ENCODE measurements around the gene FAM184B. TPM values are rescaled to one million over a fixed set of nuclear protein-coding genes. Genes with fewer than 3 reads are reported as not detected.

The FAM184B gene
- total RNA-seq, 4 donors from 2014 or later, result not detected

- TF ChIP-seq, protein P1, sequence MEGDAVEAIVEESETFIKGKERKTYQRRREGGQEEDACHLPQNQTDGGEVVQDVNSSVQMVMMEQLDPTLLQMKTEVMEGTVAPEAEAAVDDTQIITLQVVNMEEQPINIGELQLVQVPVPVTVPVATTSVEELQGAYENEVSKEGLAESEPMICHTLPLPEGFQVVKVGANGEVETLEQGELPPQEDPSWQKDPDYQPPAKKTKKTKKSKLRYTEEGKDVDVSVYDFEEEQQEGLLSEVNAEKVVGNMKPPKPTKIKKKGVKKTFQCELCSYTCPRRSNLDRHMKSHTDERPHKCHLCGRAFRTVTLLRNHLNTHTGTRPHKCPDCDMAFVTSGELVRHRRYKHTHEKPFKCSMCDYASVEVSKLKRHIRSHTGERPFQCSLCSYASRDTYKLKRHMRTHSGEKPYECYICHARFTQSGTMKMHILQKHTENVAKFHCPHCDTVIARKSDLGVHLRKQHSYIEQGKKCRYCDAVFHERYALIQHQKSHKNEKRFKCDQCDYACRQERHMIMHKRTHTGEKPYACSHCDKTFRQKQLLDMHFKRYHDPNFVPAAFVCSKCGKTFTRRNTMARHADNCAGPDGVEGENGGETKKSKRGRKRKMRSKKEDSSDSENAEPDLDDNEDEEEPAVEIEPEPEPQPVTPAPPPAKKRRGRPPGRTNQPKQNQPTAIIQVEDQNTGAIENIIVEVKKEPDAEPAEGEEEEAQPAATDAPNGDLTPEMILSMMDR (IDR thresholded peaks at IDR 0.05; ENCODE audit: low read depth), result no peak
Observed at GRCh38 chr4:17682222-17682566, 99.2 kb downstream of the FAM184B start.

DNA sequence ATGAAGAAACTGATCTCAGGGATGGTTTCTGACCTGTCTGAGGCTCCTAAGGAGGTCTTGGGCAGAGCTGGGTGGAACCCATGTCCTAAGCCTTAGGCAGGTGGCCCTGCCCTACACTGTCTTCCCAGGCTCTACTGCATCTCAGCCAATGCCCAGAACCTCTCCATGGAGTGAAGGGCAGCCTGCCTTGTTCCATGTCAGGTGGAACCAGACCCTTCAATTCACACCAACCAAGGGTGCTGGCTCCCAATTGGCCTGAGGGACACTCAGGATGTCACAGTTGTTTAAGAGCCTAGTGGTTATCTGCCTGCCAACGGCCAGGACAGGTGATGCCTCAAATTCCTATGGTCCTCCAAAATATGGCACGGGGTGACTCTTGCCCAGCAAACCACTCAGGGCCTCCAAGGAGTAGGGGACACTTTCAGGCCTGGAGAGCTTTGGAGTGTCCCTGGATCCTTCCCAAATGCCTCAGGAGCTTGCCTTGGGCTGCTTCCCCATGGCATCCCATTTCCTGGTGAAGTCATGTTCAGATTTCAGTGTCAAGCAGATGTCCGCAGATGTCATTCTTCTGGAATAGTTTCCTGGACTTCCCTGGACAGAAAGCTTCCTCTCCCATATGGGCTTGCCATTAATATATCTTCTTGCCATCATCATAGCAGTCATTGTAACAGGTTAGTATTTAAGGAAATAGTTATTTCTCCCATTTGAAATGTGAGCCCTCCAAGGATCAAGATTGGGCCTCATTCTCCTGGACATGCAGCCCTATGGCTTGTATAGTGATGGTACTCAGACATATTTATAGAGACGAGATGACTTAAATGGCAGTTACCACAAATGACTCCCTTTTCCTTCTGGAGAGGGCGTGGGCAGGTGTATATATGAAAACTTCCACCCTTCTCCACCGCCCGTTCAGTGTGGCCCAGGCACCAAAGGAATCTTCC is 99.9 kb downstream of the FAM184B start:
- TF ChIP-seq, protein P1 (IDR thresholded peaks at IDR 0.05; ENCODE audit: low read depth), result no peak

GRCh38 chr4:17680559-17681280 is 100.7 kb downstream of the FAM184B start:
- TF ChIP-seq, protein P1 (IDR thresholded peaks at IDR 0.05; ENCODE audit: low read depth), result no peak

DNA sequence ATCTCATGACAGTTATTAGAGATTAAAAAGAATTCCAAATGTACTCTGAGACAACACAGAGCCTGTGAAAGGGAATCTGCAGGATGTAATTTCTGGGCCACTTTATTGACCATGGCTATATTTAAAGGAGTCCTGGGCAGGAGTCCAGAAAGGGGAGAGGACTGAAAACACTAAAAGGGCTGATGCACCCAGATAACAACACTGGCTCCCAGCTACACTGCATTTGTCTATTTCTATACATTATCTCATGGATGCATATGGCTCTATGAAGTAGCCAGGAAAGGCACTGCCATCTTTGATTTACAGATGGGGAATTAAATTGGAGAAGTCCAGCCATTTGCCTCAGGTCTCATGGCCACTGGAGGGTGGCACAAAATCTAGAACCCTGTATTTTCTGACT is 111.0 kb downstream of the FAM184B start:
- TF ChIP-seq, protein P1 (IDR thresholded peaks at IDR 0.05; ENCODE audit: low read depth), result no peak

GRCh38 chr4:17667653-17668201 is 113.7 kb downstream of the FAM184B start:
- TF ChIP-seq, protein P1 (IDR thresholded peaks at IDR 0.05; ENCODE audit: low read depth), result no peak

GRCh38 chr4:17667253-17667652 is 114.2 kb downstream of the FAM184B start:
- TF ChIP-seq, protein P1 (IDR thresholded peaks at IDR 0.05; ENCODE audit: low read depth), result no peak

GRCh38 chr4:17665852-17666251 is 115.6 kb downstream of the FAM184B start:
- TF ChIP-seq, protein P1 (IDR thresholded peaks at IDR 0.05; ENCODE audit: low read depth), result no peak

All from subcutaneous adipose tissue (tissue), 4 donors.